WTC11 (cell line): ENCODE results near the gene SAMD10. TPM values are rescaled to one million over a fixed set of nuclear protein-coding genes. Genes with fewer than 3 reads are reported as not detected.
"Not testable (repeated sequence)": the region's sequence is repeated elsewhere in the genome, so short reads cannot be mapped to it uniquely, and the experiment has no call there.

ENCODE experiments used
- ATAC-seq: fragments of 200-7000 bp; cut with Tn5 transposase; 2 replicates; pipeline ENCODE4 v1.10.0; 2021; ENCODE audit warnings: mild to moderate bottlenecking, moderate library complexity
- CTCF ChIA-PET: fragments of 300-600 bp; sonication (Branson Sonifier 250); formaldehyde crosslinking; loops from one replicate; lab custom pipeline; 2021; ENCODE audit warnings: antibody characterized with exemption; lab: Charles Lee
- POLR2A ChIA-PET: fragments of 350-600 bp; sonication (Branson Sonifier 250); formaldehyde crosslinking; loops from one replicate; lab custom pipeline; 2021; ENCODE audit warnings: antibody characterized with exemption; lab: Charles Lee
- DNase-seq: peaks from one replicate; pipeline ENCODE4 v3.0.0; 2021; ENCODE audit warnings: low spot score
- H3K27ac Mint-ChIP-seq: 2 replicates; pipeline ENCODE4 v1.8.0; 2021; ENCODE audit warnings: mixed read lengths
- H3K27me3 Mint-ChIP-seq: 2 replicates; pipeline ENCODE4 v1.8.0; 2021; ENCODE audit warnings: low read depth, mild to moderate bottlenecking, moderate library complexity, mixed read lengths
- H3K36me3 Mint-ChIP-seq: 2 replicates; pipeline ENCODE4 v1.8.0; 2021; ENCODE audit warnings: mixed read lengths
- H3K4me1 Mint-ChIP-seq: 2 replicates; pipeline ENCODE4 v1.8.0; 2022; ENCODE audit warnings: mixed read lengths
- H3K4me3 Mint-ChIP-seq: 2 replicates; pipeline ENCODE4 v1.8.0; 2021; ENCODE audit warnings: mild to moderate bottlenecking, moderate library complexity, mixed read lengths
- H3K9me3 Mint-ChIP-seq: 2 replicates; pipeline ENCODE4 v1.8.0; 2021; ENCODE audit warnings: mixed read lengths
- CDX4 ChIP-seq: fragments of 250-450 bp; sonication (Bioruptor Pico); IDR thresholded peaks from 2 replicates; pipeline ENCODE4 v1.9.0; 2021; ENCODE audit warnings: moderate library complexity, mild to moderate bottlenecking, inconsistent platforms, borderline replicate concordance
- CREB1 ChIP-seq: sonication (generic); formaldehyde crosslinking; IDR thresholded peaks from 2 replicates; pipeline ENCODE4 v1.8.0; 2023; ENCODE audit warnings: mild to moderate bottlenecking, missing genetic modification reagents
- E2F1 ChIP-seq: sonication (generic); formaldehyde crosslinking; IDR thresholded peaks from 2 replicates; pipeline ENCODE4 v1.8.0; 2022; ENCODE audit warnings: mild to moderate bottlenecking, missing genetic modification reagents
- ERG ChIP-seq: fragments of 250-450 bp; sonication (Bioruptor Pico); IDR thresholded peaks from 2 replicates; pipeline ENCODE4 v1.8.0; 2021; ENCODE audit warnings: mild to moderate bottlenecking
- ESRRA ChIP-seq: sonication (generic); formaldehyde crosslinking; IDR thresholded peaks from 2 replicates; pipeline ENCODE4 v1.8.1; 2022; ENCODE audit warnings: mild to moderate bottlenecking, missing genetic modification reagents, borderline replicate concordance
- FOXJ3 ChIP-seq: sonication (generic); formaldehyde crosslinking; IDR thresholded peaks from 2 replicates; pipeline ENCODE4 v1.9.0; 2021; ENCODE audit warnings: missing genetic modification reagents, mild to moderate bottlenecking, borderline replicate concordance
- NFATC4 ChIP-seq: fragments of 250-450 bp; sonication (Bioruptor Pico); IDR thresholded peaks from 2 replicates; pipeline ENCODE4 v1.9.0; 2021; ENCODE audit warnings: mild to moderate bottlenecking
- PRDM15 ChIP-seq: sonication (generic); formaldehyde crosslinking; IDR thresholded peaks from 2 replicates; pipeline ENCODE4 v1.8.0; 2022; ENCODE audit warnings: missing genetic modification reagents
- TEAD1 ChIP-seq: sonication (generic); formaldehyde crosslinking; IDR thresholded peaks from 2 replicates; pipeline ENCODE4 v1.8.0; 2022; ENCODE audit warnings: mild to moderate bottlenecking, missing genetic modification reagents
- ZNF138 ChIP-seq: sonication (generic); formaldehyde crosslinking; conservative IDR thresholded peaks from 2 replicates; pipeline ENCODE4 v1.8.1; 2022; ENCODE audit warnings: mild to moderate bottlenecking, moderate library complexity, missing genetic modification reagents
- ZNF219 ChIP-seq: sonication (generic); formaldehyde crosslinking; IDR thresholded peaks from 2 replicates; pipeline ENCODE4 v1.8.0; 2023; ENCODE audit warnings: missing genetic modification reagents, mild to moderate bottlenecking, borderline replicate concordance
- ZNF512 ChIP-seq: sonication (generic); formaldehyde crosslinking; IDR thresholded peaks from 2 replicates; pipeline ENCODE4 v1.8.1; 2022; ENCODE audit warnings: missing genetic modification reagents, borderline replicate concordance
- total RNA-seq: library from RNA; stranded (reverse); gene quantifications from 3 replicates; pipeline ENCODE4 v1.2.3, GENCODE V29; 2021

The SAMD10 gene
- total RNA-seq, 1 experiment from 2014 or later, result 6.2 TPM

DNA sequence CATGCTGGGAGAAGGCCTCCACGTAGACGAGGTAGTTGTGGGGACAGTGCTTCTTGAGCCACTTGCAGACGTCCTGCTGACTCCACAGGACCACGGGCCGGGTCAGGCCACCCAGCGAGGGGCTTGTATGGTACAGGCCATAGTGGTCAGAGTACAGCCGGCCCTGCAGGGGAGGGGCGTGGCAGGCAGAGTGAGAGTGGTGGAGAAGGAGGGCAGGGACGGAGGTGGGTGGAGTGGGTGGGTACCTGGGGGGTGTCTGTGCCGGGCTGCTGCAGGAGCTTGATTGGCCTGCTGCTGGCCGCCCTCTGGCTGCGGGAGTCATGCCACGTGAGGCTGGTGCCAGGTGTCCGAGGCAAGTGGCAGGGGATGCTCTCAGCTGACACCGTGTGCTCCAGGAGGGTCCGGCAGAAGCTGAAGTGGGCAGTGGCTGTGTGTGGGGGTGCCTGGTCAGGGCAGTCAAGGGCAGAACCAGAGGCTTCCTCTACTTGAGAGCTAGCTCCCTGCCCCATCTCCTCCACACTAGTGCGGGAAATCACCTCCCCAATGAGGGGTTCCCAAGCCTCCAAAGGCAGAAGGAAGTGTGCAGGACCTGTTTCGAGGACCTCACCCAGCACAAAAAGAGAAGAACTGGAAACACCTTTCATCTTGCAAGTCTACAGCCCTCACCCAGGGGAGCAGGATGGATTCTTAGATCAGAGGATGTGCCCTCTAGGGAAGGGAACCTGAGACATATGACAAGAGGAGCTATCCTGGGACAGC, 2.3 kb downstream of the SAMD10 start (continued):
- TF ChIP-seq ZNF512 (no peak), ESRRA (CRISPR knock-in tag) (no peak), TEAD1 (no peak), ZNF138 (CRISPR knock-in tag) (no peak)

DNA sequence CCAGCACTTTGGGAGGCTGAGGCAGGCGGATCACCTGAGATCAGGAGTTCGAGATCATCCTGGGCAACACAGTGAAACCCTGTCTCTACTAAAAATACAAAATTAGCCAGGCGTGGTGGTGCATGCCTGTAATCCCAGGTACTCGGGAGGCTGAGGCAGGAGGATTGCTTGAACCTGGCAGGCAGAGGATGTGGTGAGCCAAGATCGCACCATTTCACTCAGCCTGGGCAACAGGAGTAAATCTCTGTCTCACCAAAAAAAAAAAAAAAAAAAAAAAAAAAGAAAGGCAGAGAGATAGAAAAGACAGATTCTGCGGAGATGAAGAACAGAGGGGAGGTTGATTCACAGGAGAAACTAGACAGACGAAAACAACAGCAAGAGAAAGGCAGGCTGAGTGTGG, 2.9 kb downstream of the SAMD10 start:
- CTCF ChIA-PET, result interaction anchor here (1.2 kb wide), 1 partner anchor 438 kb away, joined by 3 read pairs; no protein-coding TSS in a partner anchor
- H3K4me3 Mint-ChIP-seq, ATAC-seq, POLR2A ChIA-PET, H3K36me3 Mint-ChIP-seq, H3K27ac Mint-ChIP-seq, H3K9me3 Mint-ChIP-seq, DNase-seq: not testable (repeated sequence)
- H3K4me1 Mint-ChIP-seq, result peaks cover 29% of the 10 kb centered on the region
- H3K27me3 Mint-ChIP-seq, result peaks cover 23% of the 10 kb centered on the region

DNA sequence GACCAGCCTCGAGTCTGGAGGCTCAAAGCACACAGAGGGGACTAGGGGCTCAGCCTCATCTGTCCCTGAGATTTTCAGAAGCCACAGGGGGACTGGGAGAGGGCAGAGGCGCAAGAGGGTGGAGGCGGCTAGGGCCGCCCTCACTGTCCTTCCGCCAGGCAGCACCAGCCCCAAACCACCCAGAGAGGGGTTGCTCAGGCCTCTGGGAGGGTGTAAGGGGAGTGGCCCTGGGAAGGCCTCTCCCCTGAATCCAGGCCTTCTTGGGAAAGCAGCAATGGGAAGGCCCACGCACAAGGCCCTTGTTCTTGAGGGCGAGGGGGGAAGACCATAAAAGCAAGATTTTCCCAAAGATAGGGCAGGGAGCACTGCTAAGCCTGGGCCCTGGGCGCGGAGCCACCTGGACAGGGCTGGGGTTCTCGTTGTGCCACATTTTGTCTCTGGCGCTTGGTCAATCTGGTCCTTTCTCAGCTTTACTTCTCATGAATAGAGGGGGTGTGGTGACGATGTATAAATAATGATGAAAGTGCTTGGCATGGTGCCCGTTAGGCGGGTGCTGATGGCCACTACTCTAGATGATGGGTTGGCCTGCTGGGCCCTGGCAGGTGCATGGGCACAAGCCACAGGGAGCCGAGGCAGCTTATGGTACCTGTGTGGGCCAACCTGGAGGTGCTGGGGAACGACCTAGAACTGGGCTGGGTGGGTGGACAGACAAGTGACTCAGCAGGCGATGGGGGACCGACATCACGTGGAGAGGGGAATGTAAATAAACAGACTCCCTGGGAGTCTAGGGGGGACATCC, 4.8 kb downstream of the SAMD10 start:
- CTCF ChIA-PET, result interaction anchor here (0.6 to 2.3 kb wide), 51 partner anchors 12 to 492 kb away, joined by 3 to 54 read pairs (median 5); partner anchors contain the start of genes ARFRP1, C20orf204, PTK6 and STMN3
- ATAC-seq, result no peak
- no peak for DNase-seq
- Mint-ChIP-seq H3K4me1 (peaks cover 18% of the 10 kb centered on the region), H3K4me3 (no peak overlapping the region), H3K9me3 (no peaks in the 10 kb centered on the region), H3K27ac (0 out of 2 replicates have a peak overlapping the region, but pooled peaks have one; percentile 32), H3K36me3 (no peaks in the 10 kb centered on the region), H3K27me3 (peaks cover 34% of the 10 kb centered on the region)
- no peak for TF ChIP-seq ZNF512
- TF ChIP-seq NFATC4, result no peak
- no peak for TF ChIP-seq FOXJ3 (CRISPR knock-in tag)
- no peak for TF ChIP-seq ZNF138 (CRISPR knock-in tag)
- no peak for TF ChIP-seq CDX4 (CRISPR knock-in tag)
- no peak for TF ChIP-seq CREB1 (CRISPR knock-in tag)
- TF ChIP-seq PRDM15 (CRISPR knock-in tag), result no peak
- no peak for TF ChIP-seq ERG (CRISPR knock-in tag)
- TF ChIP-seq ZNF219 (CRISPR knock-in tag), result no peak
- TF ChIP-seq E2F1 (CRISPR knock-in tag), result no peak
- POLR2A ChIA-PET, result interaction anchor here (1.0 kb wide), 1 partner anchor 110 kb away, joined by 3 read pairs; the partner anchor contains the start of gene TPD52L2
